Naive thymus-derived CD8-positive, alpha-beta T cell (primary cell): ENCODE measurements around the gene CCM2L. TPM values are rescaled to one million over a fixed set of nuclear protein-coding genes. Genes with fewer than 3 reads are reported as not detected.
A peak's percentile ranks its signal among the peaks of the same experiment; 100 is the strongest.

Experiments used
- ATAC-seq, 2 donors: fragments of 150-1000 bp; cut with Tn5 transposase in 1 of 2; sonication (Bioruptor Pico), chemical (Tn5 transposase) in 1 of 2; 1 replicate in 1 of 2; 2 replicates in 1 of 2; pipeline ENCODE4 v1.10.0; 2021; ENCODE audit warnings: mild to moderate bottlenecking in 2 of 2, moderate library complexity in 2 of 2
- POLR2A ChIA-PET: fragments of 350-600 bp; sonication (Branson Sonifier 250); formaldehyde crosslinking; loops from one replicate; lab custom pipeline; 2021; ENCODE audit warnings: antibody characterized with exemption; lab: Charles Lee
- DNase-seq, 10 donors: peaks; one replicate each; pipeline versions ENCODE4 v3.0.0 to v3.0.0-alpha.2; 2020 to 2022
- H3K27ac Mint-ChIP-seq, 10 donors: one replicate each; pipeline ENCODE4 v1.8.0; 2020 to 2022; ENCODE audit warnings: mild to moderate bottlenecking in 10 of 10, mixed read lengths in 10 of 10, moderate library complexity in 4 of 10, inconsistent platforms in 1 of 10
- H3K27me3 Mint-ChIP-seq, 5 donors: one replicate each; pipeline ENCODE4 v1.8.0; 2021 to 2022; ENCODE audit warnings: mixed read lengths in 5 of 5
- H3K36me3 Mint-ChIP-seq, 3 donors: one replicate each; pipeline ENCODE4 v1.8.0; 2020 to 2022; ENCODE audit warnings: mixed read lengths in 3 of 3, mild to moderate bottlenecking in 2 of 3, inconsistent platforms in 1 of 3
- H3K4me1 Mint-ChIP-seq, 4 donors: one replicate each; pipeline ENCODE4 v1.8.0; 2021 to 2022; ENCODE audit warnings: mixed read lengths in 4 of 4
- H3K4me3 Mint-ChIP-seq, 10 donors: one replicate each; pipeline ENCODE4 v1.8.0; 2020 to 2022; ENCODE audit warnings: mild to moderate bottlenecking in 10 of 10, mixed read lengths in 10 of 10, moderate library complexity in 6 of 10, inconsistent platforms in 1 of 10
- H3K9me3 Mint-ChIP-seq, 9 donors: one replicate each; pipeline ENCODE4 v1.8.0; 2020 to 2022; ENCODE audit warnings: mixed read lengths in 9 of 9, mild to moderate bottlenecking in 3 of 9, inconsistent platforms in 1 of 9, moderate library complexity in 1 of 9
- polyA plus RNA-seq, 3 donors: library from polyadenylated mRNA; unstranded; fragments of 300-500 nt; fragmentation: Illumina TruSeq; gene quantifications; one replicate each; pipeline ENCODE4 v1.2.3, GENCODE V29; 2021
- total RNA-seq, 8 experiments: library from RNA in 2 of 8; stranded (reverse) in 2 of 8; gene quantifications; one replicate each; pipeline ENCODE4 v1.2.3 and lab custom pipeline; 2021 to 2026

Gene CCM2L
- total and polyA plus RNA-seq, 5 experiments from 2014 or later = not detected

DNA sequence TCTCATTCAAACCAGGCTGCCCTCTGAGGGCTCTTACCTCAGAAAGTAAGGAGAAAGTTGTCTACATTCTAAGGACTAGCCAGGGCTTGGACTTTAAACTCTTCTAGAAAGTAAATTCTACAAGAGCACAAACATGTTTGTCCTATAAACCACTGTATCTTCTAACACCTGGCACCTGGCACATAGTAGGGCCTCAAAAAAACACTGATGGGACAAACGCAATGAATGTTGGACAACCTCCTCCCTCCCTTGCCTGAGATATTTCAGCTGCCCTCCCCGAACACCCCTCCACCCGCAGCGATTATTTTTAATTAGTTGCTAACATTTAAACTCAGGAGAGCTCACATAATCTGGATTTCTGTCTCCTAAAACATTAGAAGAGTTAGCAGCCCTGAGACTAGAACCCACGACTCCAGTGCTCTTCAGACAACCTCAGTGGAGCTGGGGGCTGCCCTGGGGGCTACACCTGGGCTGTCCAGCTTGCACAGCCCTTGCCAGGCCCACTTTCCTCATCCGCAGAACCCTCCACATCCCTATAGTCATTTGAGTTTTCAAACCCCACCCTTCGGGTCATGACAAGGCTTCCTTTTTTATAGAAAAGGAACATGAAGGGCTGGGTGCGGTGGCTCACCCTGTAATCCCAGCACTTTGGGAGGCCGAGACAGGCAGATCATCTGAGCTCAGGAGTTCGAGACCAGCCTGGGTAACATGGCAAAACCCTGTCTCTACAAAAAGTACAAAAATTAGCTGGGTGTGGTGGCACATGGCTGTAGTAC is 46.7 kb downstream of the CCM2L start:
- no peak overlapping the region for H3K4me3 Mint-ChIP-seq
- DNase-seq (no peak), ATAC-seq (no peak)
- peaks cover 27 to 83% (median 41%) of the 10 kb centered on the region in 5 donors for H3K27me3 Mint-ChIP-seq
- H3K4me1 Mint-ChIP-seq = peaks cover 2 to 20% (median 10%) of the 10 kb centered on the region in 4 donors
- peaks cover 0 to 2% (median 0%) of the 10 kb centered on the region in 9 donors for H3K9me3 Mint-ChIP-seq
- POLR2A ChIA-PET = no interaction called here
- no peaks in the 10 kb centered on the region for H3K36me3 Mint-ChIP-seq
- H3K27ac Mint-ChIP-seq = no peak overlapping the region

- no peak overlapping the region for H3K4me3 Mint-ChIP-seq
- peaks cover 0 to 22% (median 5%) of the 10 kb centered on the region in 4 donors for H3K4me1 Mint-ChIP-seq
- ATAC-seq = no peak
- no peaks in the 10 kb centered on the region for H3K36me3 Mint-ChIP-seq
- no peak for DNase-seq
- no peak overlapping the region for H3K27ac Mint-ChIP-seq
- H3K9me3 Mint-ChIP-seq = no peaks in the 10 kb centered on the region
- POLR2A ChIA-PET = no interaction called here
- H3K27me3 Mint-ChIP-seq = peaks cover 25 to 83% (median 43%) of the 10 kb centered on the region in 5 donors
Observed at GRCh38 chr20:32057656-32058184, 47.5 kb downstream of the CCM2L start.

- Mint-ChIP-seq H3K27ac (peak overlapping the region in 2 of 10 donors; percentile 60 to 67), H3K4me1 (peaks cover 0 to 15% (median 0%) of the 10 kb centered on the region in 4 donors), H3K27me3 (peaks cover 17 to 72% (median 43%) of the 10 kb centered on the region in 5 donors), H3K4me3 (no peak overlapping the region), H3K36me3 (no peaks in the 10 kb centered on the region), H3K9me3 (no peaks in the 10 kb centered on the region)
- ATAC-seq (no peak), DNase-seq (no peak)
- POLR2A ChIA-PET = no interaction called here
Observed at GRCh38 chr20:32059189-32059588, 49.0 kb downstream of the CCM2L start.

GRCh38 chr20:32062776-32063170 is 52.5 kb downstream of the CCM2L start:
- no peak overlapping the region for H3K27ac Mint-ChIP-seq
- POLR2A ChIA-PET = no interaction called here
- DNase-seq (no peak), ATAC-seq (no peak)
- no peaks in the 10 kb centered on the region for H3K9me3 Mint-ChIP-seq
- peaks cover 0 to 19% (median 0%) of the 10 kb centered on the region in 4 donors for H3K4me1 Mint-ChIP-seq
- H3K36me3 Mint-ChIP-seq = no peaks in the 10 kb centered on the region
- H3K4me3 Mint-ChIP-seq = peak overlapping the region in 1 of 10 donors; percentile 52
- H3K27me3 Mint-ChIP-seq = peaks cover 14 to 62% (median 46%) of the 10 kb centered on the region in 5 donors

DNA sequence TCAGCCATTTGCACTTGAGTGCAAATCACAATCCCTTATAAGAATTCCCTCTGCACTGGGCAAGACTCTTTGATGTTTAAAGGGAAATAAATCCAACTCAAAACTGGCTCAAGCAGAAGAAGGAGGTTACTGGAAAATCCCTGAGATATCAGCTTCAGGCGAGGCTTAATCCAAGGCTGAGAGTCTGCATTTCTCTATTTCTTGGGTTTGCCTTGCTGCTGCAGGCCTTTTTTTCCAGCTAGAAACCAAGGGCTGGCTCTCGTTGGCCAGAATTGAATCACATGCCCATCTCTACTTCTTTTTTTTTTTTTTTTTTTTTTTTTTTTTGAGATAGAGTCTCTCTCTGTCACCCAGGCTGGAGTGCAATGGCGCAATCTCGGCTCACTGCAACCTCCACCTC is 53.5 kb downstream of the CCM2L start:
- peaks cover 13 to 52% (median 38%) of the 10 kb centered on the region in 5 donors for H3K27me3 Mint-ChIP-seq
- H3K36me3 Mint-ChIP-seq = no peaks in the 10 kb centered on the region

DNA sequence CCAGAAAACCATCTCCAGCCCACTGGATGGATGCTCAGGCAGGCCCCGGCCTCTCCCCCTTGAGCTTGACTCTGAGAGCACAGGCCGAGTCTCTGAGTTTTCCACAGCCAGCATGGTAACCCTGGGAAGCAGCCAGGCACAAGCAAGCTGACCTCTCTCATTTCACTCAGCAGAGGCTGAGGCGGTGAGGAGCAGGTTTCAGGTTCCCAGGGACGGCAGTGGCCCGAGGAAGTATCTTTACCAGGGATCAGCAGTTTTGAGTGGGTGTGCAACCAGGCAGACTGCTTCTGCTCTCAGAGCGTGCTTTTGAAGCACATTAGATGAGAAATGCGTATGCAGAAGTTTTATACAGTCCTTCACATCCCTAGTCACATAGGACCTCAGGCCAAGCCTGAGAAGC is 54.4 kb downstream of the CCM2L start:
- POLR2A ChIA-PET = no interaction called here
- no peak for DNase-seq
- no peaks in the 10 kb centered on the region for H3K36me3 Mint-ChIP-seq
- no peak overlapping the region for H3K4me3 Mint-ChIP-seq
- H3K27me3 Mint-ChIP-seq = peaks cover 12 to 43% (median 30%) of the 10 kb centered on the region in 5 donors
- ATAC-seq = no peak
- no peaks in the 10 kb centered on the region for H3K9me3 Mint-ChIP-seq
- H3K27ac Mint-ChIP-seq = no peak overlapping the region
- peaks cover 0 to 23% (median 0%) of the 10 kb centered on the region in 4 donors for H3K4me1 Mint-ChIP-seq

More for the DNA sequence above, 53.5 kb downstream of the CCM2L start:
- ATAC-seq (no peak), DNase-seq (no peak)
- no peak overlapping the region for H3K27ac Mint-ChIP-seq
- POLR2A ChIA-PET = no interaction called here
- H3K4me1 Mint-ChIP-seq = peaks cover 0 to 19% (median 0%) of the 10 kb centered on the region in 4 donors
- no peaks in the 10 kb centered on the region for H3K9me3 Mint-ChIP-seq
- peak overlapping the region in 1 of 10 donors; percentile 39 for H3K4me3 Mint-ChIP-seq

- Mint-ChIP-seq H3K27me3 (peaks cover 2 to 19% (median 16%) of the 10 kb centered on the region in 5 donors), H3K4me3 (no peak overlapping the region), H3K36me3 (no peaks in the 10 kb centered on the region), H3K27ac (no peak overlapping the region), H3K4me1 (peaks cover 0 to 27% (median under 1%) of the 10 kb centered on the region in 4 donors), H3K9me3 (no peaks in the 10 kb centered on the region)
- DNase-seq (no peak), ATAC-seq (no peak)
- POLR2A ChIA-PET = no interaction called here
Observed at GRCh38 chr20:32067234-32067821, 57.1 kb downstream of the CCM2L start.

- POLR2A ChIA-PET = no interaction called here
- Mint-ChIP-seq H3K9me3 (no peaks in the 10 kb centered on the region), H3K4me1 (peaks cover 0 to 23% (median under 1%) of the 10 kb centered on the region in 4 donors), H3K27me3 (peaks cover 0 to 14% (median 13%) of the 10 kb centered on the region in 5 donors), H3K4me3 (no peak overlapping the region), H3K36me3 (no peaks in the 10 kb centered on the region), H3K27ac (no peak overlapping the region)
- DNase-seq = no peak
- no peak for ATAC-seq
Observed at GRCh38 chr20:32068174-32068573, 57.9 kb downstream of the CCM2L start.

DNA sequence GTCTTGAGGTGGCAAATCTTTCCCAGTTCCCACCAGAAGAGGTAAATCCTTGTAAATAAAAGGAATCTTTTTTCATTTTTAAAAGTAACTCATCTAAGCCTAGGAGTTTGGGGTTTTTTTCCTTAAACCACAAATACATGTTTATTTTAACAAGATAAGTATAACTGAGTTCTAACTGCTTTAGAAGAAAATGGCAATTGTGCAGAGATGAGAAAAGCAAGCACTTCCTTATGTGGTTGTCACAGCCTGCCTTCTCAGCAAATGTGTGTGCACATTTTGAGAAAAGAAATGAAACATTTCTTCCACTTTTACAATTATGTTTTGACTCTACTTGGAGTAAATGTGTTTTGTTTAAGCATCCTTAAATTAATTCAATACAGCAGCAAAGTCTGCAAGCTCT is 59.5 kb downstream of the CCM2L start:
- Mint-ChIP-seq H3K36me3 (no peaks in the 10 kb centered on the region), H3K4me1 (peaks cover 0 to 21% (median under 1%) of the 10 kb centered on the region in 4 donors), H3K9me3 (no peaks in the 10 kb centered on the region), H3K4me3 (no peak overlapping the region), H3K27ac (peak overlapping the region in 1 of 10 donors; percentile 22), H3K27me3 (peaks cover 0 to 13% (median 10%) of the 10 kb centered on the region in 5 donors)
- DNase-seq (no peak), ATAC-seq (no peak)
- POLR2A ChIA-PET = no interaction called here

- no peaks in the 10 kb centered on the region for H3K36me3 Mint-ChIP-seq
- H3K9me3 Mint-ChIP-seq = no peaks in the 10 kb centered on the region
- ATAC-seq = no peak
- DNase-seq = no peak
- H3K4me3 Mint-ChIP-seq = no peak overlapping the region
- H3K27me3 Mint-ChIP-seq = peaks cover 0 to 13% (median 11%) of the 10 kb centered on the region in 5 donors
- POLR2A ChIA-PET = no interaction called here
- peak overlapping the region in 1 of 10 donors; percentile 22 for H3K27ac Mint-ChIP-seq
- peaks cover 0 to 19% (median under 1%) of the 10 kb centered on the region in 4 donors for H3K4me1 Mint-ChIP-seq
Observed at GRCh38 chr20:32070282-32070681, 60.0 kb downstream of the CCM2L start.

DNA sequence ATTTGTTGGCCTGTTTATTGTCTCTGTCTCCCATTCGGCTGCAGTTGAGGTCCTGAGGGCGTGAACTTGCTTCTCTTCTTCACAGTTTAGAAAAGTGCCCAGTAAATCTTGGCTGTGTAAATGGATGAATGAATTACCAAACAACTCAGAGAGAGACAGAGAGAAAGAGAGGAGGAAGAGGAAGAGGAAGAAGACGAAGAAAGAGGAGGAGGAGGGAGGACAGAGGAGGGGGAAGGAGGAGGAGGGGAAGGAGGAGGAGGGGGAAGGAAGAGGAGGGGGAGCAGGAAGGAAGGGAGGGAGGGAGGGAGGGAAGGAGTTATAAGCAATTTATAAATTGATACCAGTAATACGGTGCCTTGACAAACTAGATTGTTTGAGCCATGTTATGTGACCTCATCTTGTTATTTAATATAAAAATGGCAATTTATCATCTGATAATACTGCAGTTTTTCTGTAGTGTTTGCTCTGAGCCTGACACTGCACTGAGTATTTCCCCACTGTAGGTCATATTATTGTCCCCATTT is 60.5 kb downstream of the CCM2L start:
- no peak overlapping the region for H3K27ac Mint-ChIP-seq

DNA sequence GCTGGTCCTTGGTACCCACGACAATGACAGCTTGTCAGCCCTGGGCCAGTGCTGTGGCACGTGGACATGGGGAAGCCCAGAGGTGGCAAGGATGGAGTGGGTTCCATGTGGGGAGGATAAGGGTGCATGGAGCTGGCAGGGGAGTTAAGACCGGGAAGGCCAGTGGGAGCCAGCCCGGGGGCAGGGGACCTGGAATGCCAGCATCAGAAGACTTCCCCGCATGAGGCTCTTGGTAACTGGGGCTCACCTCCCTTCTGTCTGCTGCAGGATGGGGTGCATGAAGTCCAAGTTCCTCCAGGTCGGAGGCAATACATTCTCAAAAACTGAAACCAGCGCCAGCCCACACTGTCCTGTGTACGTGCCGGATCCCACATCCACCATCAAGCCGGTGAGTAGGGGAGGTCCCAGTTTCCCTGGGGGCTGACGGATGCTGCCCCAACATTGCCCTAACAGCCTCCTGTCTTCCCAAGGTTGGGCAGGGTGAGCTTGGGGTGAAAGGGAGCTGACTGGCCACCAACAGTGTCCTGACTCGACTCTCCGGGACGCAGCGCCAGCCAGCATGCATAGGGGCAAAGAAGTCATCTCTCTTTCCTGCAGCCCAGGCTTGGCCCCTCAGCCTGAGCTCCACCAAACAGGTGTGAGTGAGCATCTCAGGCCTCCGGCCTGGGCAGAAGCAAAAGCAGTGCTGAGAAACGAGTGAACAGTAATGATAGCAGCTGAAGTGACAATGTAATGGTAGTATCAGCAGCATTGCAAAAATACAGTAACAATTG is 61.3 kb downstream of the CCM2L start:
- H3K27ac Mint-ChIP-seq = peak overlapping the region in 1 of 10 donors; percentile 5
- POLR2A ChIA-PET = no interaction called here
- no peaks in the 10 kb centered on the region for H3K36me3 Mint-ChIP-seq
- DNase-seq = no peak
- no peak overlapping the region for H3K4me3 Mint-ChIP-seq
- peaks cover 0 to 19% (median under 1%) of the 10 kb centered on the region in 4 donors for H3K4me1 Mint-ChIP-seq
- H3K9me3 Mint-ChIP-seq = no peaks in the 10 kb centered on the region
- H3K27me3 Mint-ChIP-seq = peaks cover 0 to 20% (median 18%) of the 10 kb centered on the region in 5 donors
- no peak for ATAC-seq

More for the DNA sequence above, 60.5 kb downstream of the CCM2L start:
- H3K9me3 Mint-ChIP-seq = no peaks in the 10 kb centered on the region
- H3K27me3 Mint-ChIP-seq = peaks cover 0 to 16% (median 13%) of the 10 kb centered on the region in 5 donors
- peaks cover 0 to 19% (median under 1%) of the 10 kb centered on the region in 4 donors for H3K4me1 Mint-ChIP-seq
- ATAC-seq = no peak
- no peak overlapping the region for H3K4me3 Mint-ChIP-seq
- POLR2A ChIA-PET = no interaction called here
- no peak for DNase-seq
- no peaks in the 10 kb centered on the region for H3K36me3 Mint-ChIP-seq
